ENCODE data around the gene TLX3. TPM values are rescaled to one million over a fixed set of nuclear protein-coding genes. Genes with fewer than 3 reads are reported as not detected.

The TLX3 gene
- total and polyA plus RNA-seq, 11 donors: 0.15 TPM; not detected in 10

- 50 to 52% (median 51%) methylated on average over 17 of the region's 17 CpGs for WGBS, 4 donors
- Histone ChIP-seq H3K4me1 (no peaks in the 10 kb centered on the region), H3K4me3 (no peak overlapping the region), H3K27ac (no peak overlapping the region), H3K9me3 (no peaks in the 10 kb centered on the region), H3K36me3 (no peaks in the 10 kb centered on the region), H3K27me3 (peaks cover 0 to 25% (median 8%) of the 10 kb centered on the region in 9 donors)
- DNase-seq (peak in 2 of 5 donors; percentile 14 to 31), ATAC-seq (peak in 3 of 4 donors; percentile 61 to 70 (median 63))
- TF ChIP-seq CTCF (IDR thresholded peaks at IDR 0.05) (peak; percentile 38 to 72 (median 48)), POLR2A (IDR thresholded peaks at IDR 0.05) (no peak)
- intact Hi-C loops (cut with DNase I): loop anchor here in 3 of 10 donors (5.0 to 10.0 kb wide), 3 partner anchors 705 to 908 kb away; no protein-coding TSS in a partner anchor
These were observed 33.5 kb downstream of the TLX3 start for GRCh38 chr5:171342362-171343111.

- Histone ChIP-seq H3K4me3 (no peak overlapping the region), H3K36me3 (no peaks in the 10 kb centered on the region), H3K4me1 (no peaks in the 10 kb centered on the region), H3K27ac (no peak overlapping the region), H3K9me3 (no peaks in the 10 kb centered on the region), H3K27me3 (peaks cover 0 to 15% (median 4%) of the 10 kb centered on the region in 9 donors)
- TF ChIP-seq CTCF (IDR thresholded peaks at IDR 0.05) (no peak), POLR2A (IDR thresholded peaks at IDR 0.05) (no peak)
- no peak for ATAC-seq
- 92 to 94% (median 94%) methylated on average over 19 of the region's 19 CpGs for WGBS, 4 donors
- intact Hi-C loops (cut with DNase I): loop anchor here in 3 of 10 donors (5.0 to 10.0 kb wide), 3 partner anchors 708 to 910 kb away; no protein-coding TSS in a partner anchor
- DNase-seq: no peak
These were observed 36.0 kb downstream of the TLX3 start for GRCh38 chr5:171344936-171345608.

GRCh38 chr5:171351536-171352073 lies 42.6 kb downstream of the TLX3 start:
- TF ChIP-seq CTCF (IDR thresholded peaks at IDR 0.05) (no peak), POLR2A (IDR thresholded peaks at IDR 0.05) (no peak)
- Histone ChIP-seq H3K27ac (no peak overlapping the region), H3K27me3 (no peaks in the 10 kb centered on the region), H3K9me3 (no peaks in the 10 kb centered on the region), H3K36me3 (no peaks in the 10 kb centered on the region), H3K4me3 (no peak overlapping the region), H3K4me1 (no peaks in the 10 kb centered on the region)
- intact Hi-C loops (cut with DNase I): no loop called here
- 73 to 85% (median 80%) methylated on average over 7 of the region's 7 CpGs for WGBS, 4 donors
- DNase-seq (no peak), ATAC-seq (no peak)

- intact Hi-C loops (cut with DNase I): no loop called here
- H3K27ac ChIP-seq: no peak overlapping the region
- TF ChIP-seq CTCF (IDR thresholded peaks at IDR 0.05) (no peak), POLR2A (IDR thresholded peaks at IDR 0.05) (no peak)
- no peaks in the 10 kb centered on the region for H3K36me3 ChIP-seq
- ATAC-seq: no peak
- H3K27me3 ChIP-seq: no peaks in the 10 kb centered on the region
- H3K9me3 ChIP-seq: no peaks in the 10 kb centered on the region
- DNase-seq: no peak
- 86 to 97% (median 93%) methylated on average over 5 of the region's 5 CpGs for WGBS, 4 donors
- no peak overlapping the region for H3K4me3 ChIP-seq
- no peaks in the 10 kb centered on the region for H3K4me1 ChIP-seq
These were observed 46.3 kb downstream of the TLX3 start for GRCh38 chr5:171355302-171355724.
